Endodermal cell (in vitro differentiated cells): ENCODE data around the gene NEK8. TPM values are rescaled to one million over a fixed set of nuclear protein-coding genes. Genes with fewer than 3 reads are reported as not detected.

ENCODE experiments used
- DNase-seq: peaks from one replicate; pipeline ENCODE4 v3.0.0-alpha.2; 2017
- H3K27ac ChIP-seq: 2 replicates; pipeline ENCODE4 v1.5.1; 2013; ENCODE audit warnings: mild to moderate bottlenecking, low read depth, low read length, moderate library complexity
- H3K27me3 ChIP-seq: 2 replicates; pipeline ENCODE4 v1.6.1; 2013; ENCODE audit warnings: mild to moderate bottlenecking, low read length, moderate library complexity; ENCODE audit not compliant: insufficient read depth, control insufficient read depth, poor library complexity, severe bottlenecking
- H3K36me3 ChIP-seq: 2 replicates; pipeline ENCODE4 v1.7.0; 2013; ENCODE audit warnings: mild to moderate bottlenecking, low read length, moderate library complexity; ENCODE audit not compliant: control insufficient read depth, insufficient read depth
- H3K4me1 ChIP-seq: one replicate; pipeline ENCODE4 v1.7.0; 2013; ENCODE audit warnings: low read length; ENCODE audit not compliant: control insufficient read depth, insufficient read depth
- H3K4me3 ChIP-seq: 2 replicates; pipeline ENCODE4 v1.5.1; 2013; ENCODE audit warnings: mild to moderate bottlenecking, low read length, moderate library complexity
- H3K9ac ChIP-seq: 2 replicates; pipeline ENCODE4 v1.6.1; 2013; ENCODE audit warnings: mild to moderate bottlenecking, low read length, moderate library complexity; ENCODE audit not compliant: poor library complexity, severe bottlenecking; ENCODE audit errors: extremely low read depth
- H3K9me3 ChIP-seq: 2 replicates; pipeline ENCODE4 v1.6.1; 2013; ENCODE audit warnings: mild to moderate bottlenecking, low read length, moderate library complexity; ENCODE audit not compliant: control insufficient read depth
- H3K27ac Mint-ChIP-seq: 2 replicates; pipeline ENCODE4 v1.8.0; 2020; ENCODE audit warnings: mixed read lengths
- H3K27me3 Mint-ChIP-seq: 2 replicates; pipeline ENCODE4 v1.8.0; 2021; ENCODE audit warnings: mild to moderate bottlenecking, mixed read lengths; ENCODE audit not compliant: insufficient read depth
- H3K36me3 Mint-ChIP-seq: 2 replicates; pipeline ENCODE4 v1.8.0; 2020; ENCODE audit warnings: low read depth, mixed read lengths
- H3K4me1 Mint-ChIP-seq: 2 replicates; pipeline ENCODE4 v1.8.0; 2020; ENCODE audit warnings: mixed read lengths
- H3K4me3 Mint-ChIP-seq: 2 replicates; pipeline ENCODE4 v1.8.0; 2020; ENCODE audit warnings: mild to moderate bottlenecking, moderate library complexity, mixed read lengths
- H3K9me3 Mint-ChIP-seq: 2 replicates; pipeline ENCODE4 v1.8.0; 2020; ENCODE audit warnings: mild to moderate bottlenecking, mixed read lengths
- WGBS, 2 experiments: methylation state at CpG; one replicate each; pipeline versions ENCODE4 v1.1.5 to v1.1.7; 2013; ENCODE audit warnings: missing lambda C conversion rate in 2 of 2, mixed read lengths in 1 of 2; ENCODE audit not compliant: insufficient coverage in 1 of 2, insufficient read length in 1 of 2; 5-methylcytosine and 5-hydroxymethylcytosine counted together
- total RNA-seq, 2 donors: library from RNA; stranded (reverse); fragmentation: NEBNext Ultra II Directional in 1 of 2; extraction: Animal tissue kit (Norgen Biotek cat#: 25700) in 1 of 2; gene quantifications; 2 replicates in 1 of 2; 3 replicates in 1 of 2; pipeline ENCODE4 v1.2.1, GENCODE V29; 2021
- TF ChIP-seq, protein P1 (sequence below): fragments of 200-600 bp; sonication (generic); conservative IDR thresholded peaks from 2 replicates; pipeline ENCODE4 v1.5.0; 2021; ENCODE audit warnings: antibody characterized with exemption, mild to moderate bottlenecking

The NEK8 gene
- total RNA-seq, 2 donors from 2014 or later, result 11.2 to 15.7 TPM

DNA sequence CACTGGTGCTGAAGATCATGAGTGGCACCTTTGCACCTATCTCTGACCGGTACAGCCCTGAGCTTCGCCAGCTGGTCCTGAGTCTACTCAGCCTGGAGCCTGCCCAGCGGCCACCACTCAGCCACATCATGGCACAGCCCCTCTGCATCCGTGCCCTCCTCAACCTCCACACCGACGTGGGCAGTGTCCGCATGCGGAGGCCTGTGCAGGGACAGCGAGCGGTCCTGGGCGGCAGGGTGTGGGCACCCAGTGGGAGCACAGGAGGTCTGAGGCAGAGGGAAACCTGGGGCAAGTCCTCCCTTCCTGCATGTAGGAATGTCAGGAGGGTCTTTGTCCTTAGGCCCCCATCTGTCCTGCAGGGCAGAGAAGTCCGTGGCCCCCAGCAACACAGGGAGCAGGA, 8.7 kb downstream of the NEK8 start:
- Histone ChIP-seq H3K27me3 (no peaks in the 10 kb centered on the region), H3K27ac (no peak overlapping the region), H3K9me3 (no peaks in the 10 kb centered on the region), H3K9ac (no peak overlapping the region), H3K36me3 (peaks cover 7% of the 10 kb centered on the region), H3K4me1 (no peaks in the 10 kb centered on the region), H3K4me3 (no peak overlapping the region)
- H3K4me3 Mint-ChIP-seq, result no peak overlapping the region
- H3K4me1 Mint-ChIP-seq, result no peaks in the 10 kb centered on the region
- WGBS, 2 experiments, result 96 to 100% methylated on average over 9 to 12 of the region's 12 CpGs
- DNase-seq, result no peak
- no peaks in the 10 kb centered on the region for H3K9me3 Mint-ChIP-seq
- TF ChIP-seq, protein P1, sequence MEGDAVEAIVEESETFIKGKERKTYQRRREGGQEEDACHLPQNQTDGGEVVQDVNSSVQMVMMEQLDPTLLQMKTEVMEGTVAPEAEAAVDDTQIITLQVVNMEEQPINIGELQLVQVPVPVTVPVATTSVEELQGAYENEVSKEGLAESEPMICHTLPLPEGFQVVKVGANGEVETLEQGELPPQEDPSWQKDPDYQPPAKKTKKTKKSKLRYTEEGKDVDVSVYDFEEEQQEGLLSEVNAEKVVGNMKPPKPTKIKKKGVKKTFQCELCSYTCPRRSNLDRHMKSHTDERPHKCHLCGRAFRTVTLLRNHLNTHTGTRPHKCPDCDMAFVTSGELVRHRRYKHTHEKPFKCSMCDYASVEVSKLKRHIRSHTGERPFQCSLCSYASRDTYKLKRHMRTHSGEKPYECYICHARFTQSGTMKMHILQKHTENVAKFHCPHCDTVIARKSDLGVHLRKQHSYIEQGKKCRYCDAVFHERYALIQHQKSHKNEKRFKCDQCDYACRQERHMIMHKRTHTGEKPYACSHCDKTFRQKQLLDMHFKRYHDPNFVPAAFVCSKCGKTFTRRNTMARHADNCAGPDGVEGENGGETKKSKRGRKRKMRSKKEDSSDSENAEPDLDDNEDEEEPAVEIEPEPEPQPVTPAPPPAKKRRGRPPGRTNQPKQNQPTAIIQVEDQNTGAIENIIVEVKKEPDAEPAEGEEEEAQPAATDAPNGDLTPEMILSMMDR, result no peak
- no peak overlapping the region for H3K27ac Mint-ChIP-seq
- peaks cover 34% of the 10 kb centered on the region for H3K36me3 Mint-ChIP-seq
- no peaks in the 10 kb centered on the region for H3K27me3 Mint-ChIP-seq

DNA sequence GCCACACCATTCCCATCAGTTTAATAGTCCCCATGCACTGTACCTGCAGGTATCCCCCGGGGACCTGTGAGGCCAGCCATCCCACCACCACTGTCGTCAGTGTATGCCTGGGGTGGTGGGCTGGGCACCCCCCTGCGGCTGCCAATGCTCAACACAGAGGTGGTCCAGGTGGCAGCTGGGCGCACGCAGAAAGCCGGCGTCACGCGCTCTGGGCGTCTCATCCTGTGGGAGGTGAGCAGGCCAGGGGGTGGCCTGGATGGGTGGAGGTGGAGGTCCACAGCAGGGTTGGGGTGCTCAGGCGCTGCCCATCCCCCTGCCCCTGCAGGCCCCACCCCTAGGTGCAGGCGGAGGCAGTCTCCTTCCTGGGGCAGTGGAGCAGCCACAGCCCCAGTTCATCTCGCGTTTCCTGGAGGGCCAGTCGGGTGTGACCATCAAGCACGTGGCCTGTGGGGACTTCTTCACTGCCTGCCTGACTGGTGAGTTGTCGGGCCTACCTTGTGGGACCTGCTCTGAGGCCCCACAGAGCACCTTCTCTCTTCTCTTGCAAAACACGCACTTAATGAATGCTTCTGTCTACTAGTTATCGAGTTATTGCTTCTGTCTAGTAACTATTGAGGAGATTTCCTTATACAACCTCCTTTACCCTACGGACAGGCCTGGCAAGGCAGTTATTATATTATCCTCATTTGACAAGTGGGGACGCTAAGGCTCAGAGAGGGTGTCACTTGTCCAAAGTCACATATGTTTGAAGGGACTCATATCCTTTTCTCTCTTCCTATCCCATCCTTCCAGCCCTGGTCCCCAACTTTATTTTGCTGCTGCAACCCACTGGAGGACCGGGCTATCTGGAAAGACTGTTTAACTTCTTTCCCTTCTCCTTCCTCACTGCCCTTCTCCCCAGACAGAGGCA, 9.4 kb downstream of the NEK8 start:
- TF ChIP-seq, protein P1, result no peak
- no peaks in the 10 kb centered on the region for H3K4me1 ChIP-seq
- H3K4me3 ChIP-seq, result no peak overlapping the region
- Mint-ChIP-seq H3K36me3 (peaks cover 34% of the 10 kb centered on the region), H3K27ac (no peak overlapping the region), H3K9me3 (no peaks in the 10 kb centered on the region), H3K4me1 (peaks cover 1% of the 10 kb centered on the region), H3K4me3 (no peak overlapping the region), H3K27me3 (no peaks in the 10 kb centered on the region)
- no peaks in the 10 kb centered on the region for H3K27me3 ChIP-seq
- H3K9ac ChIP-seq, result no peak overlapping the region
- H3K36me3 ChIP-seq, result peaks cover 7% of the 10 kb centered on the region
- WGBS, 2 experiments, result 90 to 94% methylated on average over 7 to 22 of the region's 22 CpGs
- no peak overlapping the region for H3K27ac ChIP-seq
- no peaks in the 10 kb centered on the region for H3K9me3 ChIP-seq
- no peak for DNase-seq

DNA sequence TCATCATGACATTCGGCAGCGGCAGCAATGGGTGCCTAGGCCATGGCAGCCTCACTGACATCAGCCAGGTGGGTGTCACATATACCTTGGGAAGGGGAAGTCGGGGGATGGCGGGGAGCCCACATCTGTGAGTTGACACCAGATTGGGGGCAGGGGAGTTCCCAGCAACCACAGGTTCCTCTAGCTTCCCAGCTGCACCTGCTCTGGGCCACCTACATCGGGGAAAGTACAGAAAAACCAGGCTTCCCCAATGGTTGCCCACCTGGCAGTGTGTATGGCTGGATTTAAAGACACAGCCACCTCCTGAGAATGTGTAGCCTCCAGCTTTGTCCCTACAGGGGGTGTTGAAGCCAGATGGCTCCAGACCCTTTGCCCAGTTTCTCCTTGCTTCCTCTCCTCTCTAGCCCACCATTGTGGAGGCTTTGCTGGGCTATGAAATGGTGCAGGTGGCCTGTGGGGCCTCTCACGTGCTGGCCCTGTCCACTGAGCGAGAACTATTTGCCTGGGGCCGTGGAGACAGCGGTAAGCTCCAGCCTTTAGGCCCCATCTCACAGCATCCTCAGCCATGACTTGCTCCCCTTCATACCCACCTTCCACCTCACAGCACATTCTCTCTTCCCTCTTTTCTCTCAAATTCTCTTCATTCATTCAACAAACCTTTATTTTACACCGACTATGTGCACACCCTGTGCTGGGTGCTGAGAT, 10.2 kb downstream of the NEK8 start:
- Histone ChIP-seq H3K27ac (no peak overlapping the region), H3K36me3 (peaks cover 7% of the 10 kb centered on the region), H3K9me3 (no peaks in the 10 kb centered on the region), H3K4me3 (no peak overlapping the region), H3K27me3 (no peaks in the 10 kb centered on the region), H3K9ac (no peak overlapping the region), H3K4me1 (no peaks in the 10 kb centered on the region)
- Mint-ChIP-seq H3K36me3 (peaks cover 34% of the 10 kb centered on the region), H3K27ac (no peak overlapping the region), H3K4me1 (peaks cover 2% of the 10 kb centered on the region), H3K4me3 (no peak overlapping the region), H3K9me3 (no peaks in the 10 kb centered on the region), H3K27me3 (no peaks in the 10 kb centered on the region)
- WGBS, 2 experiments, result 92 to 96% methylated on average over 7 to 9 of the region's 10 CpGs
- no peak for DNase-seq
- TF ChIP-seq, protein P1, result no peak
